Renal cortical epithelial cell (primary cell): Measurements from ENCODE around the gene LMAN1L. TPM values are rescaled to one million over a fixed set of nuclear protein-coding genes. Genes with fewer than 3 reads are reported as not detected.
A peak's percentile ranks its signal among the peaks of the same experiment; 100 is the strongest.

Experiments
- DNase-seq: peaks from one replicate; pipeline ENCODE4 v3.0.0-alpha.2; 2011; ENCODE audit warnings: low read depth
- total RNA-seq: library from RNA; depleted of rRNA; stranded (reverse); fragments of >200 nt; gene quantifications from 2 replicates; pipeline ENCODE4 v1.2.3, GENCODE V29; 2014

LMAN1L gene
- total RNA-seq, 1 donor from 2014 or later: not detected

- no peak for DNase-seq
These were observed 4.2 kb downstream of the LMAN1L start for GRCh38 chr15:74816624-74817369.

GRCh38 chr15:74817370-74817737 lies 4.7 kb downstream of the LMAN1L start:
- peak; percentile 13 for DNase-seq

- DNase-seq: no peak
These were observed 7.4 kb downstream of the LMAN1L start for GRCh38 chr15:74820056-74820455.

GRCh38 chr15:74821091-74821789 lies 8.6 kb downstream of the LMAN1L start:
- peak; percentile 49 for DNase-seq

- DNase-seq: no peak
These were observed 9.1 kb downstream of the LMAN1L start for GRCh38 chr15:74821790-74822158.

- no peak for DNase-seq
These were observed 9.6 kb downstream of the LMAN1L start for GRCh38 chr15:74822233-74822632.

- DNase-seq: no peak
These were observed 10.7 kb downstream of the LMAN1L start for GRCh38 chr15:74823324-74823723.

- no peak for DNase-seq
These were observed 12.3 kb downstream of the LMAN1L start for GRCh38 chr15:74824976-74825375.

- DNase-seq: no peak
These were observed 13.2 kb downstream of the LMAN1L start for GRCh38 chr15:74825866-74826265.

- no peak for DNase-seq
These were observed 13.8 kb downstream of the LMAN1L start, which contains the start of gene CPLX3 for GRCh38 chr15:74826364-74826819. Gene CPLX3, plus strand, starts transcription at chr15:74826627. Its CDS starts 77 bp downstream, at chr15:74826704.

GRCh38 chr15:74826921-74827320 lies 14.3 kb downstream of the LMAN1L start:
- no peak for DNase-seq

- no peak for DNase-seq
These were observed 15.0 kb downstream of the LMAN1L start for GRCh38 chr15:74827614-74828013.

- DNase-seq: no peak
These were observed 16.2 kb downstream of the LMAN1L start for GRCh38 chr15:74828835-74829234.

- DNase-seq: no peak
These were observed 16.9 kb downstream of the LMAN1L start for GRCh38 chr15:74829486-74829885.

- DNase-seq: no peak
These were observed 17.4 kb downstream of the LMAN1L start for GRCh38 chr15:74829991-74830390.

GRCh38 chr15:74830868-74831267 lies 18.2 kb downstream of the LMAN1L start:
- DNase-seq: no peak

GRCh38 chr15:74831813-74832495 lies 19.3 kb downstream of the LMAN1L start:
- DNase-seq: no peak

- no peak for DNase-seq
These were observed 20.2 kb downstream of the LMAN1L start for GRCh38 chr15:74832826-74833225.

- DNase-seq: no peak
These were observed 20.9 kb downstream of the LMAN1L start for GRCh38 chr15:74833376-74834107.

GRCh38 chr15:74835312-74835823 lies 22.7 kb downstream of the LMAN1L start:
- DNase-seq: peak; percentile 53

- DNase-seq: no peak
These were observed 24.2 kb downstream of the LMAN1L start for GRCh38 chr15:74836846-74837245.
